Colon (tissue), 2 donors: ENCODE results near the gene PDCD1.
"Not testable (repeated sequence)": the region's sequence is repeated elsewhere in the genome, so short reads cannot be mapped to it uniquely, and the experiment has no call there.

Experiments used
- FAIRE-seq: peaks from 2 replicates; lab custom pipeline; 2012; peaks lifted over from hg19 to GRCh38; lab: Jason Lieb, UNC
- donor health status: control.
- donor health status: control.

The PDCD1 gene

GRCh38 chr2:241858206-241859016, at the start of gene PDCD1:
PDCD1 (minus strand) TSS chr2:241858894; CDS start chr2:241858838, 56 bp downstream.
- FAIRE-seq, result no peak

GRCh38 chr2:241907831-241908230, 49.1 kb upstream of the PDCD1 start:
- not testable (repeated sequence) for FAIRE-seq

- no peak for FAIRE-seq
These were observed 48.3 kb upstream of the PDCD1 start for GRCh38 chr2:241906826-241907570.

GRCh38 chr2:241906378-241906770, 47.7 kb upstream of the PDCD1 start:
- not testable (repeated sequence) for FAIRE-seq

- no peak for FAIRE-seq
These were observed 47.2 kb upstream of the PDCD1 start for GRCh38 chr2:241905716-241906377.

- FAIRE-seq, result no peak
These were observed 46.4 kb upstream of the PDCD1 start for GRCh38 chr2:241904791-241905710.

- FAIRE-seq, result no peak
These were observed 45.5 kb upstream of the PDCD1 start for GRCh38 chr2:241904011-241904718.

- no peak for FAIRE-seq
These were observed 44.7 kb upstream of the PDCD1 start for GRCh38 chr2:241903121-241904010.

GRCh38 chr2:241902357-241902991, 43.8 kb upstream of the PDCD1 start:
- FAIRE-seq, result no peak

GRCh38 chr2:241901500-241902351, 43.0 kb upstream of the PDCD1 start:
- FAIRE-seq, result no peak

GRCh38 chr2:241901018-241901380, 42.3 kb upstream of the PDCD1 start:
- no peak for FAIRE-seq

- no peak for FAIRE-seq
These were observed 41.7 kb upstream of the PDCD1 start for GRCh38 chr2:241900251-241901017.

- FAIRE-seq, result no peak
These were observed 40.0 kb upstream of the PDCD1 start for GRCh38 chr2:241898463-241899270.

GRCh38 chr2:241897231-241897916, 38.7 kb upstream of the PDCD1 start:
- no peak for FAIRE-seq

GRCh38 chr2:241896746-241897201, 38.1 kb upstream of the PDCD1 start:
- no peak for FAIRE-seq
